GM12874 (cell line): Measurements from ENCODE around the gene FGF5.

Experiments used
- CTCF ChIP-seq: IDR thresholded peaks from 2 replicates; pipeline ENCODE4 v1.5.1; 2011; ENCODE audit warnings: low read depth, mild to moderate bottlenecking, control low read depth, low read length, moderate library complexity; ENCODE audit not compliant: insufficient read depth

The FGF5 gene

DNA sequence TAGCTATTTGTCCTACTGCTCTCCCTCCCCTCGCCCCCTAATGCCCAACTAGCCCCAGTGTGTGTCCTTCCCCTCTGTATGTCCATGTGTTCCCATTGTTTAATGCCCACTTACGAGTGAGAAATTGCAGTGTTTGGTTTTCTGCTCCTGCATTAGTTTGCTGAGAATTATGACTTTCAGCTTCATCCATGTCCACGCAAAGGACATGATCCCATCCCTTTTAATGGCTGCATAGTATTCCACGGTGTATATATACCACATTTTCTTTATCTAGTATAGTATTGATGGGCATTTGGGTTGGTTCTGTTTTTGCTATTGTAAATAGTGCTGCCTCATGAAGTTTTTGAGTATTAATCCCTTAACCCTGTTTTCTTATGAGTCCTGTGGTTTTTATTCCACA is 35.4 kb downstream of the FGF5 start:
- no peak for TF ChIP-seq CTCF

DNA sequence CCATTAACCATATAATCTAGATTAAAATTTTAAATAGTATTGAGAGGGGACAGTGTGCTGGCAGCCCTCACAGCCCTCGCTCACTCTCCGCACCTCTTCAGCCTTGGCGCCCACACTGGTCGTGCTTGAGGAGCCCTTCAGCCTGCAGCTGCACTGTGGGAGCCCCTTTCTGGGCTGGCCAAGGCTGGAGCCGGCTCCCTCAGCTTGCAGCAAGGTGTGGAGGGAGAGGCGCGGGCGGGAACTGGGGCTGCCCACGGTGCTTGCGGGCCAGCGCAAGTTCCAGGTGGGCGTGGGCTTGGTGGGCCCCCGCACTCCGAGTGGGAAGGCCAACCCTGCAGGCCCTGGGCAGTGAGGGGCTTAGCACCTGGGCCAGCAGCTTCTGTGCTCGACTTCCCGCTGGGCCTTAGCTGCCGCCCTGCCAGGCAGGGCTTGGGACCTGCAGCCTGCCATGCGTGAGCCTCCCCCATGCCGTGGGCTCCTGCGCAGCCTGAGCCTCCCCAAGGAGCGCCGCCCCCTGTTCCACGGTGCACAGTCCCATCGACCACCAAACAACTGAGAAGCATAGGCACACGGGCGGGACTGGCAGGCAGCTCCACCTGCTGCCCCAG is 36.3 kb downstream of the FGF5 start:
- TF ChIP-seq CTCF, result no peak

DNA sequence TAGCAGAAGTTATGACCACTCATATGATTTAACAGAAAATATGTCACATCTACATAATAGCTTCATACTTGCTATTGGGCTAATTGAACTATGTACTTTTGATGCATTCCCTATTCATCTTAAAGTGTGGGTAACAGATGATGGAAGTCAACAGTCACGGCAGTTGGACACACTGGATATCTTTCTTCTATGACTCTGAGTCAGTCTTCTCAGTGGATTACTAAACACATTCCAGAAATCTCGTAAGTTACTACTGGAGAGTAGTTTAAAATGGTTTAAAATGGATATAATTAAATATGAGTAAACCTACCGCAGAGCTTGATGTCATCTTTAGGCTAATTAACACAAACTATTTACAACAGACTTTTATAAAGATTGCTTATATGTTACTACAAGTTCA is 39.0 kb downstream of the FGF5 start:
- no peak for TF ChIP-seq CTCF

GRCh38 chr4:80306260-80306659 is 39.8 kb downstream of the FGF5 start:
- no peak for TF ChIP-seq CTCF

- no peak for TF ChIP-seq CTCF
Measured at GRCh38 chr4:80307183-80307735, 40.8 kb downstream of the FGF5 start.

DNA sequence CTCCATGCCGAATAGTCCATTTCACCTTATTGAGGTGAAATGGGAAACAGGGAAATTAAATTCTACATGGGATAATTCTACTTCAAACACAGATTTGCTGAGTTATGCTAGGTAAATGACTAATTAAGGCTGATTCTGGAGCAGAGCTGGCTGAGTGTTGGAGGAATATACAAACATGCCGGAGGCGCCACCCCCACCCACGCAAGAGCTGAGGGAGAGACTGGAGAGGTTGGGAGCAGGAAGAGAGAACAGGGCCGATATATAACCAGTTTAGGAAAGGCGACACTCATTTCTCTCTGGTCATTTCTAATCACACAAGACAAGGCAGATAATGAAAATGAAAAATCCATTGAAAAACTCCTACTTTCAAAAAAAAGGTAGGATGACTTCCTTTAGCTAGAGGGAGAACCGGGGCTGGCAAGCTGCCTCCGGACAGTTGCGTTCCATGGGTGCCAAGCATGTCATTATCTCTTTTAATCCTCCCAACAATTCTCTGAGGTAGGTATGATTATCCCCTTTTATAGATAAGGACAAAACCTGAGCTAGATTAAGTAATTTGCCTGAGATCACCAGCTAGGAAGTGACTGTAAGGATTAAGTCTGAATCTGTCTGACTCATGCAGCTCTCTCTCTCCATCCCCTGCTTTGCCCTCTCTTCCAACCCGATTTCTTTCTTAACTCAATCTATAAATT is 41.5 kb downstream of the FGF5 start:
- TF ChIP-seq CTCF, result no peak

- no peak for TF ChIP-seq CTCF
Measured at GRCh38 chr4:80308466-80308822, 42.0 kb downstream of the FGF5 start.
